Measurements from ENCODE around the gene CPPED1. TPM values are rescaled to one million over a fixed set of nuclear protein-coding genes. Genes with fewer than 3 reads are reported as not detected.
"Not testable (repeated sequence)": the region's sequence is repeated elsewhere in the genome, so short reads cannot be mapped to it uniquely, and the experiment has no call there.

The CPPED1 gene
- total RNA-seq, 1 donor from 2014 or later: 9.7 TPM

DNA sequence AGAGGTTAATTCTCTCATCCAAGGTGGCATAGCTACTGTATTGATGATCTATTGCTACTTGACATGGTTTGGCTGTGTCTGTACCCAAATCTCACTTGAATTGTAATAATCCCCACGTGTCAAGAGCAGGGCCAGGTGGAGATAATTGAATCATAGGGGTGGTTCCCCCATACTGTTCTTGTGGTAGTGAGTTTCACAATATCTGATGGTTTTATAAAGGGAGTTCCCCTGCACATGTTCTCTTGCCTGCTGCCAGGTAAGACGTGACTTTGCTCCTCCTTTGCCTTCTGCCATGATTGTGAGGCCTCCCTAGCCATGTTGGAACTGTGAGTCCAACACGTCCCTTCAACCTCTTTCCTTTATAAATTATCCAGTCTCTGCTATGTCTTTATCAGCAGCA lies 22.9 kb upstream of the CPPED1 start:
- Histone ChIP-seq H2AFZ (replicated peaks) (no peak overlapping the region), H3K27ac (no peak overlapping the region), H3K79me2 (ENCODE audit: low read depth) (no peaks in the 10 kb centered on the region), H4K20me1 (ENCODE audit: low read depth) (no peaks in the 10 kb centered on the region), H3F3A (ENCODE audit: low read depth) (no peaks in the 10 kb centered on the region), H3K4me3 (no peak overlapping the region), H3K9ac (no peak overlapping the region), H3K36me3 (no peaks in the 10 kb centered on the region), H3K9me3 (ENCODE audit: low read depth) (no peaks in the 10 kb centered on the region), H3K4me1 (no peaks in the 10 kb centered on the region), H3K27me3 (no peaks in the 10 kb centered on the region), H3K4me2 (no peak overlapping the region)
- no peak overlapping the region for H3K4me3 Mint-ChIP-seq
- TF ChIP-seq EZH2 (IDR thresholded peaks at IDR 0.05) (no peak), CTCF (IDR thresholded peaks at IDR 0.05) (no peak), EZH2phosphoT487 (IDR thresholded peaks at IDR 0.05) (no peak)
- H3K27me3 Mint-ChIP-seq (ENCODE audit: insufficient read depth, low read depth): no peaks in the 10 kb centered on the region
- H3K36me3 Mint-ChIP-seq: no peaks in the 10 kb centered on the region
- no peaks in the 10 kb centered on the region for H3K4me1 Mint-ChIP-seq
- H3K27ac Mint-ChIP-seq: no peak overlapping the region
- H3K9me3 Mint-ChIP-seq: no peaks in the 10 kb centered on the region
- no peak for DNase-seq (ENCODE audit: low spot score)

DNA sequence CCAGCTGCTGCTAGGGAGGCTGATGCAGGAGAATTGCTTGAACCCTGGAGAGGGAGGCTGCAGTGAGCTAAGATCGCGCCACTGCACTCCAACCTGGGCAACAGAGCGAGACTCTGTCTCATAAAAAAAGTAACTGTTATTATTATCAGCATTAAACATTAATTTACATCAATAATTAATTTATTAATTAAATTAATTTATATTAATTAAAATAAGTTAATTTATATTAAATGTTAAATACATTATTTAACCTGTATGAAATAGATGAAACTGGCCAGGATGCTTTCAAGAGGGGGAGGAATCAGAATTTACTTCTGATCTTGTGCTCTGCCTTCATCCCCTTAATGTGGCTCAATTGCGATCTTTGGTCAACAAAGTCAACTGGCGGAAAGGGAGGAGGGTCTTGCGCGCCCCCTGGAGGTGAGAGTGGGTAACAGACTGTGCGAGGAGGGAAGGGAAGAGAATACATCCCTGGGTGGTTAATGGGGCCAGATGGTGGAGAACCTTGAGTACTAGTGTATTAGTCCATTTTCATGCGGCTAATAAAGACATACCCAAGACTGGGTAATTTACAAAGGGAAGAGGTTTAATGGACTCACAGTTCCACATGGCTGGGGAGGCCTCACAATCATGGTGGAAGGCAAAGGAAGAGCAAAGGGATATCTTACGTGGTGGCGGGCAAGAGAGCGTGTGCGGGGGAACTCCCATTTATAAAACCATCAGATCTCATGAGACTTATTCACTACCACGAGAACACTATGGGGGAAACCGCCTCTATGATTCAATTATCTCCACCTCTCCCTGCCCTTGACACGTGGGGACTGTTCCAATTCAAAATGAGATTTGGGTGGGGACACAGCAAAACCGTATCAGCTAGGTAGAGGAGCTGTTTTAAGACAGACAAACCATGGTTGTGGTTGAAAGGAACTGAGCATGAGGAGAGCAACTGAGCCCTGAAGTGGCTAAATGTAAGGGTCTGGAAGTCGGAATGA lies 15.7 kb upstream of the CPPED1 start:
- TF ChIP-seq EZH2phosphoT487 (IDR thresholded peaks at IDR 0.05) (no peak), CTCF (IDR thresholded peaks at IDR 0.05) (peak; percentile 97), EZH2 (IDR thresholded peaks at IDR 0.05) (no peak)

DNA sequence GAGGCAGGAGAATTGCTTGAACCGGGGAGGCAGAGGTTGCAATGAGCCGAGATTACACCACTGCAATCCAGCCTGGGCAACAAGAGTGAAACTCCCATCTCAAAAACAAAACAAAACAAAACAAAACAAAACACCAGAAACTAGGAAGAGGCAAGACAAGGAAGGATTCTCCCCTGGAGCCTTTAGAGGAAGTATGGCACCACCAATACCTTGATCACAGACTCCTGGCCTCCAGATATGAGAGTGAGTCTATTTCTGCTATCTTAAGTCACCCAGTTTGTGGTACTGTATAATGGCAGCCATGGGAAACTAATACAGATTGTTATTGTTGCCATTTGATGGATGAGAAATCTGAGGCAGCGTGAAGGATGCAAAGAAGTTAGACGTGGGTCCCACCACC lies 14.6 kb upstream of the CPPED1 start:
- peaks cover 3% of the 10 kb centered on the region for H3K27me3 Mint-ChIP-seq (ENCODE audit: insufficient read depth, low read depth)
- Histone ChIP-seq H3K9ac (no peak overlapping the region), H2AFZ (replicated peaks) (no peak overlapping the region), H3K4me1 (no peaks in the 10 kb centered on the region), H3K27me3 (no peaks in the 10 kb centered on the region), H3K79me2 (ENCODE audit: low read depth) (no peaks in the 10 kb centered on the region), H3F3A (ENCODE audit: low read depth) (no peaks in the 10 kb centered on the region), H3K36me3 (no peaks in the 10 kb centered on the region), H3K4me3 (no peak overlapping the region), H4K20me1 (ENCODE audit: low read depth) (no peaks in the 10 kb centered on the region), H3K27ac (no peak overlapping the region), H3K9me3 (ENCODE audit: low read depth) (no peaks in the 10 kb centered on the region), H3K4me2 (no peak overlapping the region)
- no peak for TF ChIP-seq EZH2phosphoT487 (IDR thresholded peaks at IDR 0.05)
- H3K4me3 Mint-ChIP-seq: no peak overlapping the region
- peaks cover 5% of the 10 kb centered on the region for H3K4me1 Mint-ChIP-seq
- no peaks in the 10 kb centered on the region for H3K36me3 Mint-ChIP-seq
- no peaks in the 10 kb centered on the region for H3K9me3 Mint-ChIP-seq
- H3K27ac Mint-ChIP-seq: no peak overlapping the region
- no peak for DNase-seq (ENCODE audit: low spot score)

More for the DNA sequence above, 15.7 kb upstream of the CPPED1 start:
- Histone ChIP-seq H3K9me3 (ENCODE audit: low read depth) (no peaks in the 10 kb centered on the region), H3K27me3 (no peaks in the 10 kb centered on the region), H3K4me2 (no peak overlapping the region), H3K27ac (no peak overlapping the region), H3K9ac (no peak overlapping the region), H2AFZ (replicated peaks) (no peak overlapping the region), H3K36me3 (no peaks in the 10 kb centered on the region), H3K4me1 (no peaks in the 10 kb centered on the region), H3K4me3 (no peak overlapping the region), H4K20me1 (ENCODE audit: low read depth) (no peaks in the 10 kb centered on the region), H3K79me2 (ENCODE audit: low read depth) (no peaks in the 10 kb centered on the region), H3F3A (ENCODE audit: low read depth) (no peaks in the 10 kb centered on the region)
- peaks cover 5% of the 10 kb centered on the region for H3K4me1 Mint-ChIP-seq
- no peaks in the 10 kb centered on the region for H3K9me3 Mint-ChIP-seq
- H3K4me3 Mint-ChIP-seq: no peak overlapping the region
- H3K36me3 Mint-ChIP-seq: no peaks in the 10 kb centered on the region
- H3K27ac Mint-ChIP-seq: no peak overlapping the region
- peak; percentile 72 for DNase-seq (ENCODE audit: low spot score)
- peaks cover 3% of the 10 kb centered on the region for H3K27me3 Mint-ChIP-seq (ENCODE audit: insufficient read depth, low read depth)

DNA sequence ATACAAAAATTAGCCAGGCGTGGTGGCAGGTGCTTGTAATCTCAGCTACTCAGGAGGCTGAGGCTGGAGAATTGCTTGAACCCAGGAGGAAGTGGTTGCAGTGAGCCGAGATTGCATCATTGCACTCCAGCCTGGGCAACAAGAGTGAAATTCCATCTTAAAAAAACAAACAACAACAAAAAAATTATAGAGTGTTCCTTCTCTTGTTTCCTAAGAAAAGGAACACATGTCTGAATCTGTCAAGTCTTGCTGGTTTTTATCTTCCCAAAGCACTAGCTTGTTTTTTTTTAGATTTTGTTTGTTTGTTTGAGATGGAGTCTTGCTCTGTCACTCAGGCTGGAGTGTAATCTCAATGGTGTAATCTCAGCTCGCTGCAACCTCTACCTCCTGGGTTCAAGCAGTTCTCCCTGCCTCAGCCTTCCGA lies 13.1 kb upstream of the CPPED1 start:
- H3K4me3 ChIP-seq; H2AFZ ChIP-seq (replicated peaks); H3F3A ChIP-seq (ENCODE audit: low read depth); H3K36me3 Mint-ChIP-seq; H3K9ac ChIP-seq; H4K20me1 ChIP-seq (ENCODE audit: low read depth); H3K9me3 ChIP-seq (ENCODE audit: low read depth); H3K4me2 ChIP-seq; H3K4me1 ChIP-seq; H3K4me1 Mint-ChIP-seq; H3K4me3 Mint-ChIP-seq; H3K9me3 Mint-ChIP-seq; H3K79me2 ChIP-seq (ENCODE audit: low read depth); H3K36me3 ChIP-seq; DNase-seq (ENCODE audit: low spot score); H3K27ac ChIP-seq; H3K27ac Mint-ChIP-seq; H3K27me3 Mint-ChIP-seq (ENCODE audit: insufficient read depth, low read depth); H3K27me3 ChIP-seq: not testable (repeated sequence)
